NCI-H2081 treated with DMSO at 0.1 percent for 48 hours (cell line): ENCODE results near the gene NELL1.

Source experiments
- DNase-seq: peaks from one replicate; lab custom pipeline; 2025; lab: John Stamatoyannopoulos, UW

NELL1 gene

GRCh38 chr11:20964985-20965384 is 295.6 kb downstream of the NELL1 start:
- DNase-seq: no peak

- no peak for DNase-seq
Measured at GRCh38 chr11:20966489-20966888, 297.1 kb downstream of the NELL1 start.

DNA sequence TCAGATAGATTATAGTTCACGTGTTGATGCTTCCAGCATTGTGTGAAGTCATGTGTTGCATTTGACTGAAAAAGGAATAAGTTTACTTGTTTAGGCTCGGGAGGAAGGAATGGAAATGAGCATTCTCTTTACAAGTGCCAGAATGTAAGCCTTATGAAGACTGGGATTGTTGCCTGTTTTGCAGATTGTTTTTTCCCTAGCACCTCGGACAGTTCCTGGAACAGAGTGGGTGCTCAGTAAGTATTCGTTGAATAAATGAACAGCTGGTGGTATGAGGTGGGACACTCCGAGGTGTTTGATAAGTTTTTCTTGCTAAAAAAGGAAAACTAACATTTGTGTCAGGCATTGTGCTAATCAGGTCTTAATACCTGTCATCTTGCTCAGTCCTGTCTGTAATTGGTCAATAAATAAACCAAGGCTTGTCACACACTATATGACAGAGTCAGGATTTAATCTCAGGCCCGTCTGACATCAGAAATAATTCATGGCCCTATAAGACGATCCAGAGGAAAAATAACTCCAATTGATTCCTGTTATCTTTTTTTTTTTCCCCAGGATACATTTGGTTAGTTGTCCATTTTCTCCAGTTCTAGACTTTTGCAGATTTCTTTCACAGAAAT is 304.7 kb downstream of the NELL1 start:
- no peak for DNase-seq

- DNase-seq: no peak
Measured at GRCh38 chr11:20980736-20981135, 311.4 kb downstream of the NELL1 start.

DNA sequence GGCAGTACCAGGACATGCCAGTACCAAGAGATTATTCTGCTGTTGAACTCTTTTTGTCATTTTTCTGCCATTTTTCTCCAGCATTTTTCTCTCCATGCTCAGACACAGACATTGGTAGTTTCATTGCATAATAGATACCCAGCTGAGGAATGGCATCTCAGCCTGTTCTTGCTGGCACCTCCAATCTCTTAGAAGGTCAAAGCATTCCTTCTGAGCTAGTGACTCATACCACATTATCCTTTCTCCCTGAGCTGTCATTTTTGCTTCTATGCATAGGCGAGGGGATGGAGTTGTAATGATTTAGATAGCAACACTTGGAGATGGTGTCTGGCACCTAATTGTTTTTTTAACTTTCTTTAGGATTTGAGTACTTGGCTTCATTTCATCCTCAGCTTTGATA is 321.1 kb downstream of the NELL1 start:
- no peak for DNase-seq

GRCh38 chr11:20991471-20991870 is 322.1 kb downstream of the NELL1 start:
- no peak for DNase-seq

GRCh38 chr11:21007297-21007696 is 337.9 kb downstream of the NELL1 start:
- no peak for DNase-seq

GRCh38 chr11:21018248-21018647 is 348.9 kb downstream of the NELL1 start:
- DNase-seq: no peak

DNA sequence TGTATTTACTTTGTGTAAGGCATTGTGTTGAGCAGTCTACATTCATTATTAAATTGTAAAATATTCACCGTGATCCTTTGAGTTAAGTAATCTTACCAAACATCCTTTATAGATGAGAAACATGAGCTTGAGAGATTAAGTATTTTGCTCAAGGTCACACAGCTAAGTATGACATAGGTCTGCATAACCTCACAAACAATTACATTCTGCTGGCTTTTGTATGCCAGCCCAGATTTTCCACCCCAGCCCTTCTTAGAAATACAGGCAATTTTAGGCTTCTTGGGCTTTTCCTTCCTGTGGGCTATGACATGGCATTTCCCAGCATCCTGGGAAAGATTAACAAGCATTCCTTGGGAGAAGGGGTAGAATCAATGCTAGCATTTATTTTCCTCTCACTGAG is 357.3 kb downstream of the NELL1 start:
- DNase-seq: no peak

- DNase-seq: no peak
Measured at GRCh38 chr11:21037850-21038249, 368.5 kb downstream of the NELL1 start.

- DNase-seq: no peak
Measured at GRCh38 chr11:21038801-21039200, 369.4 kb downstream of the NELL1 start.

DNA sequence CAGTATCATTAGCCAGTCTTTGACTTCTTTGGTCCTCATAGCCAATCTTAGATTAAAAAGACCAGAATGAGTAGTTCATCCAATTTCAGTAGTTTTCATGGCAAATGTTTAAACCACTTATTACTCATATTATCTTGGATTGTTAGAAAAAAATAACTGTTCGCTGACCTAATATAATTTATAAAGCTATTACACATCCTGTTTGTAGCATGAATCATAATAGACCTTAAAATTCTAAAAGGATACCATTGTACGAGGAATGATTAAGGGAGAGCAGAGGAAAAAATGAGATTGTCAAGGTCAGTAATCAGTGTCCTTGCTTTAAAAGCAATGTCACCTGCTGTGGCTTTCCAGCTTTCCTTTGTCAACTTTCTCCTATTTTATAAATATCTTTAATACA is 371.2 kb downstream of the NELL1 start:
- no peak for DNase-seq

- DNase-seq: no peak
Measured at GRCh38 chr11:21048626-21049025, 379.2 kb downstream of the NELL1 start.

DNA sequence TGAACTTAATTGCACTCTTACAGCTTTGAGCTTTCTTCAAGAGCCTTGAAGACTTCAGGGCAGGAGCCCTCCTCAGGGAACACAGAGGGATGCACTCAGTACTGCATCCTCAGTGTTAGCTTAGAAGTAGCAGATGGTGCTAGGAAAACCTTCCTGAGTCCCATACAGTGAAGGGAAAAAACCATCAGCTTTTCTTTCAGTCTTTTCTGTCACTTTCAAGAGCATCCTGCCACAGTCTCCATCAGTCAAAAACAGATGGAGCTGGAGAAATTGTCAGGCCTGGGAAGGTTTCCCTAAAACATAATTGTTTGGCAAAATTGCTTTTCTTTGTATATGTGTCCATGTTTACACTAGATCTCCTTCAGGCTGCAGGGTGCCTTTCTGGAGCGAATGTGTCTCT is 384.1 kb downstream of the NELL1 start:
- no peak for DNase-seq

- DNase-seq: no peak
Measured at GRCh38 chr11:21056644-21057043, 387.3 kb downstream of the NELL1 start.

DNA sequence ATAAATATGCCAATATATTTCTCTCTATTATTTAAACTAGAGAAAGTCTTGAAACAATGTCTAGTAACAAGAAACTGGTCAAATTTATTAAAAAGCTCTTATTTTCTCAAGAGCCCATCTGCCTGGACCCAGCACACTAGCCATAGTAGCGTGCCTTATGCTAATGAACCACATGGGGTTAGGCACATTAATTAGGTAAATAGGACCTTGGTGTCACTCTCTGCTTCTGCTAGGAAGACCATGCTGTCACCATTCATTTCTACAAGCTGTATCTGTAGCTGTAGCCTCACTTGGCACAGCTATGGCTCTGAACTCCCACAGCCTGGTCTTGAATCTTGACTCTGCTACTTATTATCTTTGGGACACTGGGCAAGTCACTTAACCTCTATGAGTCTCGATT is 390.5 kb downstream of the NELL1 start:
- no peak for DNase-seq

DNA sequence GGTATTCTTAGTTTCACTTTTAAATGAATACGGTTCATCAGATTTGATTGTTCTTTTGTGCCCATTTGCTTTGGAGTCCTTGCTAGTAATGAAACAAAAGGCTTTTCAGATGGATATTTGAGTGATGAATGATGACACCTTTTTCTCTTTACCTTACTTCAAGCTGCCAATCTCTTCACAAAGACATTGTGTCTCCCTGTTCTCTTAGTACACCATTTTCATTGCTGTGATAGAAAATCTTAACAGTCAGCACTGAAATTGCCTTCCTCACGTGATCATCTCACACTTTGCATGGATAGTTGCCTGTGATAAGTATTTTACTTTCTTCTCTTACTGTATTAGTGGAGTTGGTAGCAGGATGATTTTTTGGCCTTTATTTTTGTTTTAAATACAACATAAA is 396.6 kb downstream of the NELL1 start:
- DNase-seq: no peak

GRCh38 chr11:21068886-21069285 is 399.5 kb downstream of the NELL1 start:
- no peak for DNase-seq

- DNase-seq: no peak
Measured at GRCh38 chr11:21069909-21070308, 400.5 kb downstream of the NELL1 start.

- DNase-seq: no peak
Measured at GRCh38 chr11:21072558-21072957, 403.2 kb downstream of the NELL1 start.

DNA sequence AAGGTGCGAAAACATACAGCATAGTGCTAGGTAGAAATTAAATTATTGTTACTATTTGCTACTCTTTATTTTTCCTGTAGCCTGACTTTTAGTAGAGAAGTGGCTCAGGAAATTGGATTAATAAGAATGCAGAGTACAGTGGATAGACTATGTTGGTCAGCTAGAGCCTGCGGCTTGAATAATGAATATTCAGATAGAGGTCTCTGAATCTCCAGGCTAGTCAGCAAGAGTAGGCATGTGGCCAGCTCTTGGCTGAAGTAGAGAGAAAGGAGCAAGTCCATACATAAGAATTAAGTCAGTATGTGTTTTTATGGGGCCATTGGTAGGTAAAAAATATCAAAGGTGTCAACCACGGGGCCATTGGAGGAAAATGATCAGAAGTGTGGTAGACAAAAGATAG is 413.5 kb downstream of the NELL1 start:
- DNase-seq: no peak

- DNase-seq: no peak
Measured at GRCh38 chr11:21088930-21089329, 419.5 kb downstream of the NELL1 start.

DNA sequence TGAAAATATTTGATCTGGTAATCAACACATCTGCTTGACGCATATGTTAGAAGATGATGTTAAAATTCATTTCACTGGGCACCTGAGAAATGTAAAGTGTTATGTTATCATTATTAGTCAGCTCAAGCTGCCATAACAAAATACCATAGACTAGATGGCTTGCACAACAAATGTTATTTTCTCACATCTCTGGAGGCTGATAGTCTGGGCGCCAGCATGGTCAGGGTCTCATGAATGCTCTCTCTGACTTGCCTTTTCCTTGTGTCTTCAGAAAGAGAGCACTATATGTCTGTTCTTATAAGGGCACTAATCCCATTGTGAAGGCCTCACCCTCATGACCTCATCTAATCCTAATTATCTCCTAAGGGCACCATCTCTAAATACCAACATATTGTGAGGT is 435.3 kb downstream of the NELL1 start:
- no peak for DNase-seq

DNA sequence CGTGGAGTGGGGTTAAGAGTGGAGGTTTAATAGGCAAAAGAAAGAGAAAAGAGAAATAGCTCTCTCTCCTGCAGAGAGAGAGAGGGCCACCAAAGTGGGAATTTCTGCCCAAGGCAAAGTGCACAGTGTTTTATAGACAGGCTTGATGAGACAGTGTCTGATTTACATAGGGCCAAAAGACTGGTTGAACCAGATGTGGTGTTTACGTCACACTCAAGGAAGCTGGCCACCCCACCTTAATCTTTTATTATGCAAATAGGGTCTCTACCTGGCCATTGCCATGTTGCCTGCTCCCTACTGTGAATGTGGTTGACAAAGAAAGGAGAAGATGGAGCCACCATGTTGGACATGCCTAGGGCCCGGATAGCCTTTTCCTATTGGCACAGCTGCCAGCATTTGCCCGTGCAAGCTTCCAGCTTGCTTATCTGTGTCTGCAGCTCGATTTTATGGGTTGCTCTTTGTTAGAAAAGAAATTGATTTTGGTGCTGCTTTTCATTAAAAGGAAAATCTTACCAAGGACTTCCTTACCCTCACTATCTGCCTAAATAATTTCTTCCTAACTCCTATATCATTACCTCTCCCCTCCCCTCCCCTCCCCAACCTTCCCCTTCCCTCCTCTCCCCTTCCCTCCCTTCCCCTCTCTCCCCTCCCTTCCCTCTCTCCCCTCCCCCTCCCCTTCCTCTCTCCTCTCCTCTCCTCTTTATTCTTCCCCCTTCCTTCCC is 436.0 kb downstream of the NELL1 start:
- DNase-seq: no peak
